T-helper 9 cell (primary cell): Measurements from ENCODE around the gene SGCD.

Source experiments
- DNase-seq: peaks from one replicate; pipeline ENCODE4 v3.0.0-alpha.2; 2020

SGCD gene

DNA sequence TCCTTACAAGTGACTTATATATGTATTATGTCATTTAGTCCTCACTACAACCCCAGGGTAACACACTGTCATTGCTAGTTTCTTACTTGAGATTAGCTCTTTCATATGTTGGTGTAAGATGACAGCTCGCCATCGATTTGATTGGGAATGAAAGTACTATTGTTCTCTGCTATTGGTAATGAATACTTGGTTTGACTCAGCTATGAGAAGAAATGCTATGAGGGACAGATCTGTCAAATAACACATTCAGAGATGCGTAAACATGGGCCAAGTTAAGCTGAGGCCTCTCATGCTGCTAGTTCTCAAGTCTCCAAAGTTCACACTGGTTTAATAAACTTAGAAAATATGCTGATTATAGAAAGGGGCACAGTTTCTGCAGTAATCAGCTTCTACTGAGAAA lies 142.7 kb downstream of the SGCD start:
- no peak for DNase-seq

DNA sequence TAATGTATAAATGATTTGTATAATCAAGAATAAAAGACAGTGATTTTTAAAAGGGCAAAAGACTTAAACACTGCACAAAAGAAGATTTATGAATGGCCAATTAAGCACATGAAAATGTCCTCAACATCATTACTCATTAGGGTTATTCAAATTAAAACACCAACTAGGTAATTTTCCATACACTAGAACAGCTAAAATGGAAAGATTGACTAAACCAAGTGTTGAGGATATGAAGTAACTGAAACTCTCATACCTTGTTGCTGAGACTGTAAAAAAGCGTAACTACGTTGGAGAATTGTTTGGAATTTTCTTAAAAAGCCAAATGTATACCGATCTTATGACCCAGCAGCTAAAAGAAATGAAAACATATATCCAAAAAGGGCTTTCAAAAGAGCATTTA lies 144.9 kb downstream of the SGCD start:
- no peak for DNase-seq

GRCh38 chr5:156473269-156473908 lies 146.4 kb downstream of the SGCD start:
- DNase-seq: no peak

- DNase-seq: no peak
Observed at GRCh38 chr5:156474251-156474650, 147.3 kb downstream of the SGCD start.

DNA sequence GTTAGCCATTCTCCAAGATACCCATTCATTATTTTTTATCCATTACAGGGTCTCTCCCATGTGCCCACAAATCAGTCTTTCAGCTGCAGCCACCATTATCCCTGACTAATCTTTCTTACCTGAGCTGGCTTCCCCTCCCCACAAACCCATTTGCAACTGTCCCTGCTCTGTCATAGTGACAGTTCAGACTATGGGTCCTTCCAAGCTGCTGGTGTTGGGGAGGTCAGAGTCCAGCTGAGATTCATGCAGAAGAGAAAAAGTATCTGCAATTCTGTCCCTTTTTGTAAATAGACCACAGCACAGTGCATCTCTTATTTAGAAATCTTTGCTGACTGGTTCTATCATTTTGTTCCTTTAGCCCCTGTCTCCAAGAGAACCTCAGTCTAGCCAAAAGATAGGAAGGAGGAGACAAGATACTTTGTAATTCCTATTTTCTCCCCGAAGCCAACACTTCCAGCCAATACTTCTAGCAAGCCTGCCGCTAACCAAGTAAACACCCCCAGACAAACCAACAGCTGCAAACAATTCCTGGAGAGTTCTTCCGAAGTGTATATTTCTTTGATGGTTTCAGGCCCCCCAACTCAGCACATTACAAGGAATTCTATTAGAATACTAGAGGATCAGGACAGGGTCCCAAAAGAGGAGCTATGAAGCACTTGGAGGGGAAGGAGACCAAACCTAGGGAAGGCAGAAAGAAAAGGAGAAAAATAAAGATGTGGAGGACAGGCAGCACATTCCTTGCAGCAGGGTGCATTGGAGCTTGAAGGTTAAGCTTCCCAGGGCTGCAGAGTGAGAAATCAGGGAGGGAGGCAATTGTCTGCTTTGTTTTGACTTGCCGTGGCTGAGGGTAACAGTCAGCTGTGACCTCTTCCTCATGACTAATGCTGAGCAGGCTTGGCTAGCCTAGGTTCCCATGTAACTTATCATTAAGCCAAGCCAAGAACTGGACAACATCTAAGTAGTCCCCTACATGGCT lies 148.5 kb downstream of the SGCD start:
- DNase-seq: no peak

- DNase-seq: no peak
Observed at GRCh38 chr5:156476158-156476551, 149.2 kb downstream of the SGCD start.

DNA sequence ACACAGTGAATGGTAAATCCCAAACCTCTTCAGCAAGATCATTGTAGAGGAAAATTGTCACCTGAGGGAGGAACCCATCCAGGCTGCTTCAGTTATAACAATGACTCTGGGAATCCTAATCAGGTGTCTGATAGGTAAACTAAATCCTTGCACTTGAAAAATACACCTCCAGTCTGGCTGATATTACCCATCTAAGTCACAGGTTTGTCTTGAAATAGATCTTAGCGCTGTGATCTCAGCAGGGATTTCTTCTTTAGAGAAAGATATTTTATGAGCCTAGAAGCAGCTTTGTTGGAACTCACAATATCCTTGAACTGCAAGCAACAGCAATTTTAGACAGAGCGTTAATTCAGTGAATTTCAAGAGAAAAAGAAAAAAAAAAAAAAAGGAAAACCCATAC lies 149.7 kb downstream of the SGCD start:
- DNase-seq: no peak

- DNase-seq: no peak
Observed at GRCh38 chr5:156477196-156477595, 150.2 kb downstream of the SGCD start.

DNA sequence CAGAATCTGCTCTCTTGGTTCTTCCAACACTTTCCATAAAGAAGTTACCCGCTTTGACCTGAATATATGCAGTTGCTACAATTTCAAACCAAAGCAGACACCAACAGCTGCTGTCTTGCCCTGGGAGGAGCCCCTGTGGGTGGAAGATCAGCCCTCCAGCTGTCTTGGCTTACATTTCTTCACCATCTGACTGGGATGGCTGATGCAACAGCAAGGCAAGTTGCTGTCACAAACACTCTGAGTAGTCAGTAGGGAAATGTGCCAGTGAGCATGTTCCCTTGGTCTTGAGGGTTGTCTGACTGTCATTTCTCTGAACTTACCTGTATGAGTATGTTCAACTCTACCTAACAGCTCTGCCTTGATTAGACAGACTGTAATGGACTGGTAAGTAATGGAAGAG lies 152.9 kb downstream of the SGCD start:
- no peak for DNase-seq

DNA sequence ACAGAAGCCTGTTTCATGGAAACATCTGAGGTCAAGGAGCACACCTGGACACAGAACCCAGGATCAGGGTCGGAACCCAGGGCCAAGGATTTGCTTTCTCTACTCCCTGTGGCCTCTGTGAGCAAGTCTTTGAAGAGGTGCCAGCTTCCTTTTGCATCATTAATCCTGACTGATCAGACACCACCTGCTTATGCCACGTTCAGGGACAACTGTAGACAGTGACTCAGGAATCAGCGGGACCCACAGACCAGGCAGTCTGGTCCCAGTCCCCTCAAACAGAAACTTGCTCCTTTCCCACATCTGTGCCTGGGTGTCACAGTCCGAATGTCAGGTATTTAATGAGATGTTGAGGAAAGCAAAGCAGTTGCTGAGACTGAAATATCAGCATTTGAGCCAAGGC lies 154.8 kb downstream of the SGCD start:
- DNase-seq: no peak

DNA sequence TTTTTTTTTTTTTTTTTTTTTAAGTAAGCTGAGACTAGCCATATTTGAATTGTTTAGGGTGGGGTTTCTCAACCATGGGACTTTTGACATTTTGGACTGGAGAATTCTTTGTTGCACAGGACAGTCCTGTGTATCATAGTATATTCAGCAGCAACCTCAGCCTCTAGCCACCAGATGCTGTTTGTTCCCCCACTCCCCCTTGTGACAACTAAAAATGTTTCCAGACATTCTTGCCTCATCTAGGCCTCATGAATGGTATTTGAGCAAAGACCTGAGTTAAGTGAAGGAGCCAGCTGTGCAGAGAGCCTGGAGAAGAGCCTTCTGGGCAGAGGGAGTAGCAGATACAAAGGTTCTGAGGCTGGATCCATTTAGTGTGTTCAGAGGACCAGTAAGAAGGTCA lies 155.9 kb downstream of the SGCD start:
- DNase-seq: no peak

DNA sequence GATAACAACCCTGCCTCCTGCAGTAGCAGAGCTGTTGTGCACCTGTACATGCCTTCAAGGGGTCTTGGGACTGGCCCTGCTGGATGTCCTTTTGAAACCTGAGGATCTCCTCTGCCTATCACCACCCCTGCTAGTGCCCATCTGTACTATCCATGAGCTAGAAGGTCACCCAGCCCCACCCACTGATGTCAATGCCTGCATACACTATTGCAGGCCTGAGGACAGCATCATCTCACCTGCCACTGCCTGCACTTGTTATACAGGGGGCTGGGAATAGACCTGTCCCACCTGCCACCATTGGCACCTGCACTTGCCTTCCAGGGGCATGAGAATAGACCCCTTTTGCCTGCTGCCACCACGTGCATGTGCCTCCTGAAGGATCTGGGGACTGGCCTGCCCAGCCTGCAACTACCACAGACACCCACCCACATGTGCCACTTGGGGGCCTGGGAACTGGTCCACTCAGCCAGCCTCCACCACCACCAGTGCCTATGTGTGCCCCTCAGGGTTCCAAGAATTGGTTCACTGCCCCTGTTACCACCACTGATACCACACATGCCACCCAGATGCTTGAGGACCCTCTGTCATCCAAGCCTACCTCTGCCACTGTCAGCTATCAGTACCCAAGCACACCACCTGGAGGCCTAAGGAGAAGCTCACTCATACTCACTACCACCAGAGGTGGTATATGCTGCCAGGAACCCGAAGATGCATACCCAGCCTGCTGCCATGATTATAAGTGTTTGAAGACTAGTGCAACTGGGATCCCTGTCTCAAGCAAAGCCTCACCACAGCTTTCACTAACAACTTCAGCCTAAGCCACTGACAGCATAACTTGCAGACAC lies 159.7 kb downstream of the SGCD start:
- no peak for DNase-seq

DNA sequence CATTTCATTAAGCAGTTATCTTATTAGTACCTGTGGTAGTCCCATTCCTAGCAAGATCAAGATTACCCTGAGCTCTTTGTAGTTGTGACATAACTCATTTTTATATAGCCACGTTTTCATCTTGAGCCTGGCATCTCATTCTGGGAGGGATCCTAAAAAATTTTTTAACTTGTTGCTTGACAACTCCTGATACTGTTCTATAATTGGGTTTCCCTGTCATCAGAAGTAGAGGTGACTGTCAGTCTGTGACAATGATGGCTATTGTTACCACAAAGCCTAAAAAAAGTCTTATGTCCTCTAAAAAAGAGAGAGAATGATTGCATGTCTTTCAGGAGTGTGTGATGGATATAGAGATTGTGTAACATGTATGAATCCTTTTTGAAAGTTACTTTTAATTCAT lies 164.8 kb downstream of the SGCD start:
- no peak for DNase-seq

GRCh38 chr5:156496291-156496690 lies 169.3 kb downstream of the SGCD start:
- DNase-seq: no peak

DNA sequence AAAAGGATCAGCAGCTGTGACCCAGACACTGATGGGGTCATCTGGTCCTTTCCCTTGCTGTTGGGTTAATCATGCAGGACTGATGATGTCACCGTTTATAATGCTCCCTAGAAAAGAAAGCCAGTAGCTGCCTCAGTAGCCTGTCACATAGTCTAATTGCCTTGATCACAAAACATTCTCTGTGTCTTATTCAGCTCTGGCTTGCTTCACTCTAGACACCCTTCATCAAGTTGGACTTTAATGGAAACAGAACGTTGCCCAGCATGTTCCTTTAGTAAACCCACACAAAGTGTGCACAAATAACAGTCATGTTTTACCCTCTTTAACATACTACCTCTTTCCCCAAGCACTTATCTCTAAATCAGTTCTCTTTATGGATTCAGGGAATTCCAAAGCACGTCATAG lies 170.8 kb downstream of the SGCD start:
- no peak for DNase-seq

DNA sequence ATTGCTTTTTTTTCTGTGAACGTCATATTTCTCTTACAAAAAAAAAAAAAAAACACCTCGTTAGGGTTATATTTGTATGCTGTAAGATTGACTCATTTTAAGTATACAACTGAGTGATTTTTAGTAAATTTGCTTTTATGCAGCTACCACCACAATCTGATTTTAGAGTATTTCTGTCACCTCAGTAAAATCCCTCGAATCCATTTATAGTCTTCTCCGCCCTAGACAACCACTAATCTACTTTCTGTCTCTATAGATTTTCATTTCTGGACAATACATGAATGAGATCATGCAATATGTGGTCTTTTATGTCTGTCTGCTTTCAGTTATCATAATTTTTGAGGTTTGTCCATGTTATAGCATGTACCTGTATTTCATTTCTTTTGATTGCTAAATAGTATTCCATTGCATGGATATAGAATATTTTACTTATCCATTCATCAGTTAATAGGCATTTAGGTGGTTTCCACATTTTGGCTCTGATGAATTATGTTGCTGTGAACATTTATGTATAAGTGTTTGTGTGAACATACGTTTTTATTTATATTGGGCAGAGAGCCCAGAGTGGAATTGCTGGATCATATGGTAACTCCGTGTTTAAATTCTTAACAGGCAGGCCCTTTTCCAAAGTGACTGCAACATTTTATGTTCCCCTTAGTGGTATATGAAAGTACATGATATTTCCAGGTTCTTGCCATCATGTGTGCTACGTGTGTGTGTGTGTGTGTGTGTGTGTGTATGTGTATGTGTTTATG lies 171.4 kb downstream of the SGCD start:
- DNase-seq: no peak

GRCh38 chr5:156500755-156501154 lies 173.8 kb downstream of the SGCD start:
- no peak for DNase-seq

DNA sequence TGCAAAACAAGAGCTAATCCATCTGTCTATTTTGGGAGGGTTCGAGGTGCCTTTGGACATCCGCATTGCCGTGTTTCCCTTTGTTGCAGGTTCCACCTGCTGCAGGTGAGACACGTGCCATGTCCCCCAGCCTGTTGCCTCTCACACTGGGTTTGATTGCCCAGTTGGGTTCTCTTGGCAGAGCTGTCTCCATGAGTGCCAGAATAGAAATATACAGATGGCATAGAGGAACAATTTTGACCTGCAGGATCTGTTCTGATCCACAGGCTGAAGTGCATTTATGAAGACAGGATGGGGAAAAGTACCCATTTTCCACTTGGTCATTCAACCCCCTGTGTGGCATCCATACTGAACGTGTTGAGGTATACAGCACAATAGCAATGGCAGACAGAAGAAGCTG lies 178.1 kb downstream of the SGCD start:
- DNase-seq: no peak

DNA sequence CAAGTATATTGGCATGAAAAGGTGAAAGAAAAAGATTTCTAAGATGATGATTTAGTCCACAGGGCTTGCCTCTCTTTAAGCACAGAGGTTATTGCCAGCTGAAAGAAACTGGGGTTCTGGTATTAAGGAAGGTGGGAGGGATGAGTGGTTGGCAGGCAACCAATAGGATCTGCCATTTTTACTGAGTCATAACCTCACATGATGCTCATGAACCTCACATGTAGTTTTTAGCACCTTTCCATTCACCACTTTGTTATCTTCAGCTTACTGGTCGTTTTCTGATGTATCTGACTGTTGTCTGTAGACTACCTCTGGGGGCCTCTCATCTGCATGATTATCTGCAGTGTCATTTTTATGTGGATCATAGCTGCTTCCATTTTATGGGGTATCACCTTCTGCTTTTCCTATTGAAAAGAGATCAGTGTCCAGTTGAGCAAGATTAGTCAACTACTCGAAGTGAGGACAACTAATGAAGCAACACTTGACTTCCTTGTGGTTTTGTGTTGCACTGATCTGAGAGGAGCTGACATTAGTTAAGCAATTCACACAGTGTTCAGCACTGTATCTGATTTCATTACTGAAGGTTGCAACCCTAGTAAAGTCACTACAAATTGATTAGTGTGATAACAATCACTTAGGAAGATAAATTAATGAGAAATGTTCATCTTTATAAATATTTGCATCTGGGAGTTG lies 186.3 kb downstream of the SGCD start:
- no peak for DNase-seq

DNA sequence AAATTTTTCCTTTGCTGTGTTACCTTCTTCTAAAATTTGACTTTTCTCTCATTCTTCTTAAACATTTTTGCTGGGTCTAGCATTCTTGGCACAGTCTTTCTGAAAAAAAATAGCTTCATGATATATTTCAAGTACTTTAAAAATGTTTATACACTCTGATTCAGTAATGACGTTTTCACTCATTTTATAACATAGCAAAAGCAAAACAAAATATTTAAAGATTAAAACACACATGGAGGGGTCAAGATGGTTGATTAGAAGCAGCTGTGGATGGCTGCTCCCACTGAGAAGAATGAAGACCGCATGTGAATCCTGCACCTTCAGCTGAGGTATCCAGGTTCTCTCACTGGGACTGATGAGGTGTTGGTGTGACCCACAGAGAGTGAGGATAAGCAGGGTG lies 188.2 kb downstream of the SGCD start:
- no peak for DNase-seq

DNA sequence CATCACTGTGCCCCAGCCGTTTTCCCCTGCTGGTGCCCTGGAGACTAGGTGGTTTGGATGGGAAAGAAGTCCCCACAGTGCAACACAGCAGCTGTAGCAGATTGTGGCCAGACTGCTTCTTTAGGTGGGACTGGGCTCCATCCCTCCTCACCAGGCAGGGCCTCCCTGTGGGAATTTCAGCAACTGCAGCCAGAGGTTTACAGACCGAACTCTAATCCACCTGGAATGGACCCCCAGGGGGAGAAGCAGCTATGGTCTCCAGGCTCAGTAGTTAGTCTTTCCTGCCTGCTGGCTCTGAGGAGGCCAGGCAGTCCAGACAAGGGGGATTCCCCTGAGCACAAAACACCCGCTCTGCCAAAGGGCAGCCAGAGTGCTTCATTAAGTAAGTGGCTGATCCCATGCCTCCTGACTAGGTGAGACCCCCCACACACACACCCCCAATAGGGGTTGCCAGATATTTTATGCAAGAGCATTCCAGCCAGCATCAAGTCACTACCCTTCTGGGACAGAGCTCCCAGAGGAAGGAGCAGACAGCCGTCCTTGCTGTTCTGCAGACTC lies 188.9 kb downstream of the SGCD start:
- no peak for DNase-seq
